ENCODE results near the gene XIRP2. TPM values are rescaled to one million over a fixed set of nuclear protein-coding genes. Genes with fewer than 3 reads are reported as not detected.
"Not testable (repeated sequence)": the region's sequence is repeated elsewhere in the genome, so short reads cannot be mapped to it uniquely, and the experiment has no call there.

XIRP2 gene
- total RNA-seq, 2 experiments from 2014 or later = not detected

- Mint-ChIP-seq H3K4me1 (ENCODE audit: low read depth) (no peaks in the 10 kb centered on the region), H3K36me3 (ENCODE audit: low read depth) (no peaks in the 10 kb centered on the region), H3K27ac (no peak overlapping the region), H3K9me3 (no peaks in the 10 kb centered on the region), H3K4me3 (no peak overlapping the region), H3K27me3 (no peaks in the 10 kb centered on the region)
- Histone ChIP-seq H3K27ac (ENCODE audit: low read depth in 1 of 2, low read length in 2 of 2) (no peak overlapping the region), H3K4me3 (ENCODE audit: low read length) (no peak overlapping the region), H3K27me3 (ENCODE audit: control insufficient read depth in 1 of 2, insufficient read depth in 2 of 2, low read length in 2 of 2) (no peaks in the 10 kb centered on the region), H3K4me1 (ENCODE audit: insufficient read depth, low read length) (no peaks in the 10 kb centered on the region), H3K36me3 (ENCODE audit: insufficient read depth, low read length) (no peaks in the 10 kb centered on the region), H3K9me3 (ENCODE audit: control insufficient read depth in 1 of 2, insufficient read depth in 1 of 2, low read length in 2 of 2) (peaks cover 0 to 3% of the 10 kb centered on the region in 2 experiments)
- ChIA-PET POLR2A (no interaction called here), CTCF (no interaction called here)
- DNase-seq (no peak), ATAC-seq (ENCODE audit: poor library complexity) (no peak)
- intact Hi-C loops (cut with DNase I, micrococcal nuclease) = no loop called here
- TF ChIP-seq, protein P1, sequence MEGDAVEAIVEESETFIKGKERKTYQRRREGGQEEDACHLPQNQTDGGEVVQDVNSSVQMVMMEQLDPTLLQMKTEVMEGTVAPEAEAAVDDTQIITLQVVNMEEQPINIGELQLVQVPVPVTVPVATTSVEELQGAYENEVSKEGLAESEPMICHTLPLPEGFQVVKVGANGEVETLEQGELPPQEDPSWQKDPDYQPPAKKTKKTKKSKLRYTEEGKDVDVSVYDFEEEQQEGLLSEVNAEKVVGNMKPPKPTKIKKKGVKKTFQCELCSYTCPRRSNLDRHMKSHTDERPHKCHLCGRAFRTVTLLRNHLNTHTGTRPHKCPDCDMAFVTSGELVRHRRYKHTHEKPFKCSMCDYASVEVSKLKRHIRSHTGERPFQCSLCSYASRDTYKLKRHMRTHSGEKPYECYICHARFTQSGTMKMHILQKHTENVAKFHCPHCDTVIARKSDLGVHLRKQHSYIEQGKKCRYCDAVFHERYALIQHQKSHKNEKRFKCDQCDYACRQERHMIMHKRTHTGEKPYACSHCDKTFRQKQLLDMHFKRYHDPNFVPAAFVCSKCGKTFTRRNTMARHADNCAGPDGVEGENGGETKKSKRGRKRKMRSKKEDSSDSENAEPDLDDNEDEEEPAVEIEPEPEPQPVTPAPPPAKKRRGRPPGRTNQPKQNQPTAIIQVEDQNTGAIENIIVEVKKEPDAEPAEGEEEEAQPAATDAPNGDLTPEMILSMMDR (IDR thresholded peaks at IDR 0.05) = no peak
Observed at GRCh38 chr2:167057446-167057845, 169.2 kb downstream of the XIRP2 start.

GRCh38 chr2:167059173-167059572 is 170.9 kb downstream of the XIRP2 start:
- no peak overlapping the region for H3K27ac Mint-ChIP-seq
- H3K4me3 Mint-ChIP-seq = no peak overlapping the region
- no peaks in the 10 kb centered on the region for H3K36me3 Mint-ChIP-seq (ENCODE audit: low read depth)
- Histone ChIP-seq H3K36me3 (ENCODE audit: insufficient read depth, low read length) (no peaks in the 10 kb centered on the region), H3K9me3 (ENCODE audit: control insufficient read depth in 1 of 2, insufficient read depth in 1 of 2, low read length in 2 of 2) (peaks cover 0 to 3% of the 10 kb centered on the region in 2 experiments), H3K4me1 (ENCODE audit: insufficient read depth, low read length) (no peaks in the 10 kb centered on the region), H3K27me3 (ENCODE audit: control insufficient read depth in 1 of 2, insufficient read depth in 2 of 2, low read length in 2 of 2) (no peaks in the 10 kb centered on the region), H3K27ac (ENCODE audit: low read depth in 1 of 2, low read length in 2 of 2) (no peak overlapping the region), H3K4me3 (ENCODE audit: low read length) (no peak overlapping the region)
- CTCF ChIA-PET = no interaction called here
- DNase-seq (no peak), ATAC-seq (ENCODE audit: poor library complexity) (no peak)
- no peaks in the 10 kb centered on the region for H3K9me3 Mint-ChIP-seq
- no peaks in the 10 kb centered on the region for H3K4me1 Mint-ChIP-seq (ENCODE audit: low read depth)
- TF ChIP-seq, protein P1 (IDR thresholded peaks at IDR 0.05) = no peak
- POLR2A ChIA-PET = no interaction called here
- intact Hi-C loops (cut with DNase I, micrococcal nuclease) = no loop called here
- H3K27me3 Mint-ChIP-seq = no peaks in the 10 kb centered on the region

DNA sequence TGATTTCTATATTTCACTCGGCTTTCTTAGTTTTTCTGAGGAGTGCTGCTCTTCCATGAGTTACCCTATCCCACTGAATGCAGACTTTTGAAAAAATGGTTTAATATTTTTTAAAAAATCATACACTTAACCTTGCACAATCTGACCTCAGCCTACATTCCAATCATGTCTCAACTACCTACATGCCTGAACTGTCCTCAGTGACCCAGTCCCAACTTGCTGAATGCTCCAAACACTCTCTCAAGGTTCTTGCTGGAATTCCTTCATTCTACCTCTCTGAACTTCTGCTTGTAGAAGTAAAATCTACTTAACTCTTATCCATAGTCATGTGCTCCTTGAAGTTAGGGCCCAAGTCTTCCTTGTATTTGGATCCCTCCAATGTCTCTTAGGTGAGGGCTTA is 181.6 kb downstream of the XIRP2 start:
- CTCF ChIA-PET = no interaction called here
- Mint-ChIP-seq H3K9me3 (no peaks in the 10 kb centered on the region), H3K4me1 (ENCODE audit: low read depth) (no peaks in the 10 kb centered on the region), H3K36me3 (ENCODE audit: low read depth) (no peaks in the 10 kb centered on the region), H3K4me3 (no peak overlapping the region), H3K27ac (no peak overlapping the region), H3K27me3 (no peaks in the 10 kb centered on the region)
- Histone ChIP-seq H3K27me3 (ENCODE audit: control insufficient read depth in 1 of 2, insufficient read depth in 2 of 2, low read length in 2 of 2) (no peaks in the 10 kb centered on the region), H3K4me3 (ENCODE audit: low read length) (no peak overlapping the region), H3K9me3 (ENCODE audit: control insufficient read depth in 1 of 2, insufficient read depth in 1 of 2, low read length in 2 of 2) (no peaks in the 10 kb centered on the region), H3K4me1 (ENCODE audit: insufficient read depth, low read length) (no peaks in the 10 kb centered on the region), H3K36me3 (ENCODE audit: insufficient read depth, low read length) (no peaks in the 10 kb centered on the region), H3K27ac (ENCODE audit: low read depth in 1 of 2, low read length in 2 of 2) (no peak overlapping the region)
- intact Hi-C loops (cut with DNase I, micrococcal nuclease) = no loop called here
- ATAC-seq (ENCODE audit: poor library complexity) (no peak), DNase-seq (no peak)
- POLR2A ChIA-PET = no interaction called here
- TF ChIP-seq, protein P1 (IDR thresholded peaks at IDR 0.05) = no peak

DNA sequence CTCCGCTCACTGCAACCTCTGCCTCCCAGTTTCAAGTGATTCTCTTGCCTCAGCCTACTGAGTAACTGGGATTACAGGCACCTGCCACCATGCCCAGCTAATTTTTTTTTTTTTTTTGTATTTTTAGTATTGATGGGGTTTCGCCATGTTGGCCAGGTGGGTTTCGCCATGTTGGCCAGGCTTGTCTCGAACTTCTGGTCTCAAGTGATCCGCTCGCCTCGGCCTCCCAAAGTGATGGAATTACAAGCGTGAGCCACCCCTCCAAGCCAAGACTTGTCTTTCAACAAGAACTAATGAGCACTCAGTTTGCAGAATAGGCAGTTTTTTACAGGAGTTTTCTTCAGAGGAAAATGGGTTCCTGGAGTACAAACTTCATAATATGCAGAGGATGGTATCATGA is 187.4 kb downstream of the XIRP2 start:
- ATAC-seq (ENCODE audit: poor library complexity); H3K27ac Mint-ChIP-seq; intact Hi-C loops (cut with DNase I, micrococcal nuclease); H3K4me3 Mint-ChIP-seq; DNase-seq; H3K27me3 Mint-ChIP-seq; H3K4me1 ChIP-seq (ENCODE audit: insufficient read depth, low read length); H3K27me3 ChIP-seq (ENCODE audit: control insufficient read depth in 1 of 2, insufficient read depth in 2 of 2, low read length in 2 of 2); H3K9me3 ChIP-seq (ENCODE audit: control insufficient read depth in 1 of 2, insufficient read depth in 1 of 2, low read length in 2 of 2); H3K9me3 Mint-ChIP-seq; H3K36me3 Mint-ChIP-seq (ENCODE audit: low read depth); H3K27ac ChIP-seq (ENCODE audit: low read depth in 1 of 2, low read length in 2 of 2); H3K4me3 ChIP-seq (ENCODE audit: low read length); H3K4me1 Mint-ChIP-seq (ENCODE audit: low read depth); POLR2A ChIA-PET; H3K36me3 ChIP-seq (ENCODE audit: insufficient read depth, low read length): not testable (repeated sequence)
- CTCF ChIA-PET = interaction anchor here (2.0 kb wide), 1 partner anchor 7 kb away, joined by 4 read pairs; no protein-coding TSS in a partner anchor

- POLR2A ChIA-PET = not testable (repeated sequence)
Observed at GRCh38 chr2:167098931-167099330, 210.7 kb downstream of the XIRP2 start.

More at GRCh38 chr2:167098931-167099330, 210.7 kb downstream of the XIRP2 start:
- H3K4me1 ChIP-seq (ENCODE audit: insufficient read depth, low read length); ATAC-seq (ENCODE audit: poor library complexity); H3K27me3 ChIP-seq (ENCODE audit: control insufficient read depth in 1 of 2, insufficient read depth in 2 of 2, low read length in 2 of 2); DNase-seq; intact Hi-C loops (cut with DNase I, micrococcal nuclease); H3K27ac Mint-ChIP-seq; H3K27ac ChIP-seq (ENCODE audit: low read depth in 1 of 2, low read length in 2 of 2); H3K4me3 Mint-ChIP-seq; H3K36me3 Mint-ChIP-seq (ENCODE audit: low read depth); CTCF ChIA-PET; H3K36me3 ChIP-seq (ENCODE audit: insufficient read depth, low read length); H3K4me3 ChIP-seq (ENCODE audit: low read length); H3K27me3 Mint-ChIP-seq; H3K9me3 Mint-ChIP-seq; H3K4me1 Mint-ChIP-seq (ENCODE audit: low read depth); H3K9me3 ChIP-seq (ENCODE audit: control insufficient read depth in 1 of 2, insufficient read depth in 1 of 2, low read length in 2 of 2): not testable (repeated sequence)

Data from CD4-positive, alpha-beta T cell (primary cell).